K562 treated with DMSO at 1 percent for 12 hours (cell line): ENCODE results near the gene RIMBP3B. TPM values are rescaled to one million over a fixed set of nuclear protein-coding genes. Genes with fewer than 3 reads are reported as not detected.

Experiments used
- total RNA-seq: library from RNA; unstranded; fragments of 300-600 nt; gene quantifications from 2 replicates; pipeline ENCODE4 v1.2.3, GENCODE V29; 2022; ENCODE audit not compliant: insufficient read depth

The RIMBP3B gene
- 0.28 and 1.0 TPM in 2 replicates for total RNA-seq

GRCh38 chr22:21383701-21384467 is at the start of gene RIMBP3B:
TSS of gene RIMBP3B (plus strand) at chr22:21383751. CDS start at chr22:21383859, 108 bp downstream.

GRCh38 chr22:21417227-21417746 is 33.7 kb downstream of the RIMBP3B start, which contains the start of gene HIC2:
TSS of gene HIC2 (plus strand) at chr22:21417371. CDS start at chr22:21442832, 25,461 bp downstream.

Other genes with a start within 250 kb of the RIMBP3B start
- gene HIC2, start 33.6 kb downstream of the RIMBP3B start, total RNA-seq, result 18.0 and 57.1 TPM in 2 replicates
- 15.9 and 29.5 TPM in 2 replicates for gene TMEM191C, start 83.6 kb downstream of the RIMBP3B start, total RNA-seq
- gene RIMBP3C, start 167.7 kb downstream of the RIMBP3B start, total RNA-seq, result 0.51 and 1.5 TPM in 2 replicates
- 180 and 273 TPM in 2 replicates for gene UBE2L3, start 184.0 kb downstream of the RIMBP3B start, total RNA-seq
- gene YDJC, start 246.3 kb downstream of the RIMBP3B start, total RNA-seq, result 357 and 458 TPM in 2 replicates
- 1.6 and 4.2 TPM in 2 replicates for gene CCDC116, start 249.0 kb downstream of the RIMBP3B start, total RNA-seq